Activated effector memory CD4-positive, alpha-beta T cell treated with Interleukin-2 at 50 U/mL for 16 hours (primary cell): ENCODE measurements around the gene PEX6.
"Not testable (repeated sequence)": the region's sequence is repeated elsewhere in the genome, so short reads cannot be mapped to it uniquely, and the experiment has no call there.

Experiments
- DNase-seq: peaks from one replicate; pipeline ENCODE4 v3.0.0-alpha.2; 2020

Gene PEX6

GRCh38 chr6:42978839-42979522, at the start of gene PEX6:
Gene PEX6 (minus strand): TSS chr6:42979181. CDS start chr6:42979150, 31 bp downstream.
- DNase-seq: peak; percentile 85

GRCh38 chr6:43026365-43026764, 47.4 kb upstream of the PEX6 start:
- DNase-seq: no peak

GRCh38 chr6:43024436-43024835, 45.5 kb upstream of the PEX6 start:
- no peak for DNase-seq

GRCh38 chr6:43021270-43022047, 42.5 kb upstream of the PEX6 start, which contains the start of gene RRP36:
Gene RRP36 (plus strand): TSS chr6:43021623. CDS start chr6:43021655, 32 bp downstream.
- peak; percentile 57 for DNase-seq

- no peak for DNase-seq
Observed at GRCh38 chr6:43020847-43021246, 41.9 kb upstream of the PEX6 start.

GRCh38 chr6:43020052-43020705, 41.2 kb upstream of the PEX6 start:
- no peak for DNase-seq

- DNase-seq: no peak
Observed at GRCh38 chr6:43019152-43019551, 40.2 kb upstream of the PEX6 start.

- no peak for DNase-seq
Observed at GRCh38 chr6:43016943-43017334, 38.0 kb upstream of the PEX6 start.

GRCh38 chr6:43016176-43016942, 37.4 kb upstream of the PEX6 start:
- DNase-seq: no peak

GRCh38 chr6:43014434-43014909, 35.5 kb upstream of the PEX6 start:
- DNase-seq: no peak

- peak; percentile 99 for DNase-seq
Observed at GRCh38 chr6:43013843-43014433, 35.0 kb upstream of the PEX6 start, which contains the start of the genes KLHDC3 and MEA1. Gene KLHDC3 (plus strand): TSS chr6:43014249. CDS start chr6:43017193, 2,944 bp downstream. Gene MEA1 (minus strand): TSS chr6:43013946. CDS start chr6:43013813, 133 bp downstream.

- no peak for DNase-seq
Observed at GRCh38 chr6:43013097-43013842, 34.3 kb upstream of the PEX6 start.

GRCh38 chr6:43012364-43012763, 33.4 kb upstream of the PEX6 start:
- DNase-seq: no peak

GRCh38 chr6:43011207-43011606, 32.2 kb upstream of the PEX6 start:
- no peak for DNase-seq

GRCh38 chr6:43009124-43009523, 30.1 kb upstream of the PEX6 start:
- no peak for DNase-seq

- DNase-seq: no peak
Observed at GRCh38 chr6:43007126-43007525, 28.1 kb upstream of the PEX6 start.

- DNase-seq: no peak
Observed at GRCh38 chr6:43006251-43006650, 27.3 kb upstream of the PEX6 start.

- DNase-seq: no peak
Observed at GRCh38 chr6:43005844-43006243, 26.9 kb upstream of the PEX6 start.

GRCh38 chr6:43001843-43002242, 22.9 kb upstream of the PEX6 start:
- DNase-seq: no peak

- DNase-seq: not testable (repeated sequence)
Observed at GRCh38 chr6:42998205-42998604, 19.2 kb upstream of the PEX6 start.

GRCh38 chr6:42996513-42996912, 17.5 kb upstream of the PEX6 start:
- DNase-seq: no peak
